GM19023 (cell line): ENCODE measurements around the gene DGKZ.

ENCODE experiments used
- ATAC-seq: cut with Tn5 transposase; IDR thresholded peaks from one replicate; pipeline ENCODE4 v1.9.1; 2021; ENCODE audit warnings: mild to moderate bottlenecking, moderate library complexity; ENCODE audit not compliant: unreplicated experiment

Gene DGKZ

DNA sequence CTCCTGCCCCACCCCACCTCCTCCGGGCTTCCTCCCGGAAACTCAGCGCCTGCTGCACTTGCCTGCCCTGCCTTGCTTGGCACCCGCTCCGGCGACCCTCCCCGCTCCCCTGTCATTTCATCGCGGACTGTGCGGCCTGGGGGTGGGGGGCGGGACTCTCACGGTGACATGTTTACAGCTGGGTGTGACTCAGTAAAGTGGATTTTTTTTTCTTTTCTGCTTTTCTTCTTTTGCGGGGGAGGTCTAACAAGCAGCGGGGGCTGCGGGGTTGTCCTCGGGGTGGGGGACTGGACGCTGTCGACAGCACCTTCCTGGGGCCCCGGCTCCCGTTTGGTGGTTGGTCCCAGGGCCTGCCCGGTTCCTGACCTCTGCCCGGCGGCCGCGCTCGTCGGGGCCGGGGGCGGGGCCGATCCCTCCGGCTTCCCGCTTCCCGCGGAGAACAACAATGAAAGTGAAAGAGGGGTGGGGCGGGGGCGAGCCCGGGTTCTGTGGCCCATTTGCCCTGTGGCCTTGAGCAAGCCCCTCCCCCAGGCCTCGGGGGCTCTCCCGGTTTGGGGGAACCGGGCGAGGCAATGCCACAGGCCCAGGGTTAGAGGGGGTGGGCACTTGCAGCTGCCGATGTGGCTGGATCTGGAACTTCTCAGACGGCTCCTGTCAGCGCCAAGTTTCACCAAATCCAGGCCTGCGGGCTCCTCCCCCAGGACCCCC lies 33.2 kb downstream of the DGKZ start:
- no peak for ATAC-seq

DNA sequence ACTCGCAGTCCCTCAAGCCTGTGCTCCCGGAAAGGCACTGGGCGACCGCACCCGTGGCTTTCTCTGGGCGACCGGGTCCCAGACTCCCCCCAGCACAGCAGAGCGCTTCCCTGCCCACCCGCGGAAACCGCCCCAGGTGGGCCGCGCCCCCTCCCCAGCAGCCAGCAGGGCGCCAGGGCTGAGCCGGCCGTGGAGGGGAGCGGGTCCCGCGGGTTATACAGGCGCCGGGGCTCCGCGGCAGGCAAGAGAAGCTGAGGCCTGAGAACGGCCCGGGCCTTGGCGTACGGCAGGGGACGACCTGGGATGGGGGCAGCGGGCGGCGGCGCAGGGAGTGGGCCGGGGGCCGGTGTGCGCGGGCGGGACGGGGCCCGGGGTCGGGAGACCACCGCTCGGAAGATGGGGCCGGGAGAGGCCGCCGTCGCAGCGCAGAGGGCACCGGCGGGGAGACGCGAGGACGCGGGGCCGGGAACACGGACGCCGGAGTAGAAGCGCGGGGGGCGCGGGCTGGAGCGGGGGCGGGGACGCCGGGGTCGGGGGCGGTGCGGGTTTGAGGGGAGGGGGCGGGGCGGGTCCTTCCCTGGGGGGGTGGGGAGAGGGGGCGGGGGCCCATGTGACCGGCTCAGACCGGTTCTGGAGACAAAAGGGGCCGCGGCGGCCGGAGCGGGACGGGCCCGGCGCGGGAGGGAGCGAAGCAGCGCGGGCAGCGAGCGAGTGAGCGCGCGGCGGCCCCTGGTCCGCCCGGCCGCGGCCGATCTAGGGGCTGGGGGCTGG lies 34.0 kb downstream of the DGKZ start, which contains the start of gene MDK:
MDK (plus strand) TSS at position 622 of the 771 bp plus-strand sequence. CDS start 389 bp downstream, outside the sequence.
- ATAC-seq: no peak

DNA sequence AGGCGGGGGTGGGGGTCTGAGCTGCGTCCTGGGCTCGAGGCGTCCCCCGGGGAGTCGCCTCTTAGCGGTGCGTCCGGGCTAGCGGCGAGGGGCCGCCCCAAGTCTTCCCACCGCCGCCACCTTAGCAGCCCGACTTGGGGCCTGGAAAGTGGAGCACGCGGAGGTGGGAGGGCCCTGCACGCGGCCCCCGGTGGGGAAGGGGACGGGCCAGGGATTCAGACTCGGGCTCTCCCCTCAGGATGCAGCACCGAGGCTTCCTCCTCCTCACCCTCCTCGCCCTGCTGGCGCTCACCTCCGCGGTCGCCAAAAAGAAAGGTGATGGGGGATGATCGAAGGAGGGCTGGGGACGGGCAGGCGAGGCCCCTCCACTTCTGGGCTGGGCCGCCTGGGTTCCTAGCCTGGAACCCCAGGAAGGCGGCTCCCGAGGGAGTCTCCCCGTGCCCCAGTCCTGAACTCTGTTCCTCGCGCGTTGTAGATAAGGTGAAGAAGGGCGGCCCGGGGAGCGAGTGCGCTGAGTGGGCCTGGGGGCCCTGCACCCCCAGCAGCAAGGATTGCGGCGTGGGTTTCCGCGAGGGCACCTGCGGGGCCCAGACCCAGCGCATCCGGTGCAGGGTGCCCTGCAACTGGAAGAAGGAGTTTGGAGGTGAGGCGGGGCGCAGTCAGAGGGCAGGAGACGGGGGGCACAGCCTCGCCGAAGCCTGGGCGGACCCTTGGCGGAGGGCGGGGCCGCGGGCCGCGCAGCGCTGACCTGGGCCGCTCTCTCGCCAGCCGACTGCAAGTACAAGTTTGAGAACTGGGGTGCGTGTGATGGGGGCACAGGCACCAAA lies 34.8 kb downstream of the DGKZ start:
- no peak for ATAC-seq

DNA sequence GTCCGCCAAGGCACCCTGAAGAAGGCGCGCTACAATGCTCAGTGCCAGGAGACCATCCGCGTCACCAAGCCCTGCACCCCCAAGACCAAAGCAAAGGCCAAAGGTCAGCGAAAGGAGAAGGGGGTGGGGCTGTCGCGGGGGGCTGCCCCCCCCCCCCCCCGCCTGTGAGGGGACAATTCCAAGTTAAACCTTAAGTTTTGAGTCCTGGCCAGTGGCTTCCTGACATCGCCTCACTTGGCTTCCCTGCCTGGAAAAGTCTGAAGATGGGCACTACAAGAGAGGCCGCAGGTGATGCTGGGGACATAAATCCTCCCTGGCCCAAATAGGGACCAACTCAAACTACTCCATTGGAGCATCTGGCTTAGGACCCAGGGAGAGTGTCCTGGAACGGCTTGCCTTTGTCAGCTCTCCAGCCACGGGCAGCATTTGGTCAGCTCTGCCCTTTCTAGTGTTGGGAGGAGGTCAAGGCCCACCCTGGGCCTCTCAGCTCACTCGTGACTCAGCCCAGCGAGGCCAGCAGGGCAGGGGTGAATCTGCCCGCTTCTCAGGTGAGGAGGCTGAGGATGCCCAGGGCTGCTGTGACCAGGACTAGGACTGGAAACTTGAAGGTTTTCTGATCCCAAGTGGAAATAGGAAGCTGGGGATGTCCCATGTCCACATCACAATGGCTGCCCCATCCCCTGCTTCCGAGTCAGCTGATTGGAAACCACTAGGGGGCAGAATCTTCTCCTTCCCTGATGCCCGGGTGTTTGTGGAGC lies 35.6 kb downstream of the DGKZ start:
- ATAC-seq: no peak

DNA sequence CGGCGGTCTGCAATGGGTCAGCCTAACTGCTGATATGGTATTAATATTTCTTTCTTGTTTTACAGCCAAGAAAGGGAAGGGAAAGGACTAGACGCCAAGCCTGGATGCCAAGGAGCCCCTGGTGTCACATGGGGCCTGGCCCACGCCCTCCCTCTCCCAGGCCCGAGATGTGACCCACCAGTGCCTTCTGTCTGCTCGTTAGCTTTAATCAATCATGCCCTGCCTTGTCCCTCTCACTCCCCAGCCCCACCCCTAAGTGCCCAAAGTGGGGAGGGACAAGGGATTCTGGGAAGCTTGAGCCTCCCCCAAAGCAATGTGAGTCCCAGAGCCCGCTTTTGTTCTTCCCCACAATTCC lies 36.1 kb downstream of the DGKZ start:
- no peak for ATAC-seq

DNA sequence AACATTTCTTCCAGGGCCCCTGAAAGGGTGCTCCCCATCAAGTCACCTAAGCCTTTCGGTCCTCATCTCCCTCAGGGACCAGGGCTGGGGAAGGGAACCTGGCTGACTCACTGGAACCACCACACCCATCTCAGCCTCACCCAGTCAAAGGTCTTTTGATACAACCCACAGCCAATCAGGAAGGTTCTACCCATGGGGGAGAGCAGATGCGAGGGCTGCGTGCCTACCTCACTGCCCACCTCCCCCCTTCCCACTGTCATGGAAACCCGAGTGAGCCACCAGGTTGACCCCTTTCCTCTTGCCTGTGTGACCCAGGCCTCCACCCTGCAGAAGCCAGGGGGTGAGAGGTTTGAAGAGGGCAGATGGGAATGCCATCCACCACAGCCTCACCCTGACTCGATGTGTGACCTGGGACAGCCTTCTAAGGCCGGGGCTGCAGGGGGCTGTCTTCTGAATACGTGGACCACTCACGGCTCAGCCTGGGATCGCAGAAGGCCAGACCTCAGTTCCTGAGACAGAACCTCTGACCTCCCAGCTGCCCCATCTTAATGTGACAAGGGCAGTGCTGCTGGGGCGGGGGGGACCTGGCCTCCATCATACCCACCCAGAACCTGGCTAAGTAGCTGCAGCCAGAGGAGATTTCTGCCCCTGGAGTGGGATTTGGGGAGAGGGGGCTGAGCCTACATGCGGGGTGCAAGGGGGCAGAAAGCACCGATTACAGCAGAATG lies 36.9 kb downstream of the DGKZ start:
- no peak for ATAC-seq

DNA sequence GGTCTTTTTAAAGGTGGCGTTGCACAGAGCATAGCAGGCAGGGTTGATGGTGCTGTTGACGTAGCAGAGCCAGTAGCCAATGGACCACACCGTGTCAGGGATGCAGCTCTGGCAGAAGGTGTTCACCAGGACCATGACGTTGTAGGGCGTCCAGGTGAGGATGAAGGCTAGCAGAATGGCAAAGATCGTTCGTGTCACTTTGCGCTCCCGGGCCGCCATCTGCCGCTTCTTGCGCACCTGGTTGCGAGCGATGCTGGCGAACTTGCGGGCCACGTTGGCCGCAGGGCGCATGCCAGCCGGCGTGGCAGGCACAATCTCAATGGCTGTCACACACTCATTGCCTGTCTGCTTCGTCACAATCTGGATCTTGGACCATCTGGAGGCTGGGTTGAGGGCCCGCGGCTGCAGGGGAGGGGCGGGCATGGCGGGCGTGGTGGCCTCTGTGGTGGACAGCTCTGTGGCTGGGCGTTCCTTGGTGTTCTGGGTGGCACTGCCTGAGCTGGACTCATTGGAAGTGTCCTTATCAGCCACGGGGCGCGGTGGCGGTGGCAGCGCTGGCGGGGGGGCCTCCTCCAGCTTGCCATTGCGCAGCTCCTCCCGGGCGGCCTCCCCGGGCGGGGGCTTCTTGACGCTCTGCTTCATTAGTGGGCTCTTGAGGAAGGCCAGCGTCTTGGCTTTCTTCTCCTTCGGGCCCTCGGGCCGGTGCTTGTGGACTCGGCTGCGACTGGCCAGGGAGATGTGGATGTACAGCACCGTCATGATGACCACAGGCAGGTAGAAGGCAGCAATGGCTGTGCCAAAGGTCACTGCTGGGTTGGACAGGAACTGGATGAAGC lies 38.1 kb downstream of the DGKZ start:
- no peak for ATAC-seq

DNA sequence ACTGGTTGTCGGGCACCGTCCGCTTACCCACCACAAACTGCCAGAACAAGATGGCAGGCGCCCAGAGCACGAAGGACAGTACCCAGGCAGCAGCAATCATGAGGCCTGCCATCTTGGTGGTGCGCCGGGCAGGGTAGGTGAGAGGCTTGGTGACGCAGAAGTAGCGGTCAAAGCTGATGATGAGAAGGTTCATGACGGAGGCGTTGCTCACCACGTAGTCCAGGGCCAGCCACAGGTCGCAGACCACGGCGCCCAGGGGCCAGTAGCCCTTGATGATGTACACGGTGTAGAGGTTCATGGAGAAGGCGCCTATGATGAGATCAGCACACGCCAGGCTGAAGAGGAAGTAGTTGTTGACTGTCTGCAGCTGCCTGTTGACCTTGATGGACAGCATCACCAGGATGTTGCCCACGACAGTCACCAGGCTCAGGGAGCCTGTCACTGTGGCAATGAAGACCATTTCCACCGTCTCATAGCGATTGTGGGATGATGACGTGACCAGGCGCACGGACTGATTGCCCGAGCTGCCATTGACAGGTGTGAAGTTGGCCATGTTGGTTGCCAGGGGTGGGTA lies 38.8 kb downstream of the DGKZ start:
- ATAC-seq: no peak

DNA sequence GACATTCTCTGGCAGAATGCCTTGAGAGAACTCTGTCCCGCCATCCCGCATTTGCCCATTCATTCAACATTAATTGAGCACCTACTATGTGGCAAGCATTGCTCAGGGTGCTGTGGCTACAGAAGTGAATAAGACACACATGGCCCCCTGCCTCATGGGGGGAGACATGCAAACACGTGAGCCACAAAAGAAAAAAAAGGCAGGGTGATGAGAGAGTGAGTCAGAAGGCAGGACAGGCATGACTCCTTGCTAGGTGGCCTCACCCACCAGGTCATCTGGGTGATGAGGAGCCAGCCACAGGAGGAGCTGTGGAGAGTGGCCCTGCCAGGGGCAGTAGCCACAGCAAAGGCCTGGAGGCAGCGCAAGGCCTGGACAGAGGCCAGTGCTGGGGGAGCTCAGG lies 39.4 kb downstream of the DGKZ start:
- ATAC-seq: no peak

DNA sequence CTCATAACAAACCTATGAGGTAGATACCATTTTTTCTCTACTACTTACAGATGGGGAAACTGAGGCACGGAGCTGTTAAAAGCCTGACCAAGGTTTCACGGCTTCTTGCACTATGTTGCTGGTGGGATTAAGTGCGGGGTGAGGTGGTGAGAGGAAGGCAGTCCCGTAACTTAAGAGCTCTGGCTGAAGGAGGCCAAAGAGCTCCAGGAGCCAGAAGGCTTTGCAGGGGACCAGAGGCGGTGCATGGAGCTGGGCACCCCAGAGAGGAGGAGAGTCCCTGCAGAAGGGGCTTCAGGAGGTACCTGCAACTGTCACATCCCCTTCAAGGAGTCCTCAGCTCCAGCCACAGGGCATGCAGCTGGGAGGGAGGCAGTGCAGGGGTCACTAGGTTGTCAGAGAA lies 40.2 kb downstream of the DGKZ start:
- ATAC-seq: no peak

DNA sequence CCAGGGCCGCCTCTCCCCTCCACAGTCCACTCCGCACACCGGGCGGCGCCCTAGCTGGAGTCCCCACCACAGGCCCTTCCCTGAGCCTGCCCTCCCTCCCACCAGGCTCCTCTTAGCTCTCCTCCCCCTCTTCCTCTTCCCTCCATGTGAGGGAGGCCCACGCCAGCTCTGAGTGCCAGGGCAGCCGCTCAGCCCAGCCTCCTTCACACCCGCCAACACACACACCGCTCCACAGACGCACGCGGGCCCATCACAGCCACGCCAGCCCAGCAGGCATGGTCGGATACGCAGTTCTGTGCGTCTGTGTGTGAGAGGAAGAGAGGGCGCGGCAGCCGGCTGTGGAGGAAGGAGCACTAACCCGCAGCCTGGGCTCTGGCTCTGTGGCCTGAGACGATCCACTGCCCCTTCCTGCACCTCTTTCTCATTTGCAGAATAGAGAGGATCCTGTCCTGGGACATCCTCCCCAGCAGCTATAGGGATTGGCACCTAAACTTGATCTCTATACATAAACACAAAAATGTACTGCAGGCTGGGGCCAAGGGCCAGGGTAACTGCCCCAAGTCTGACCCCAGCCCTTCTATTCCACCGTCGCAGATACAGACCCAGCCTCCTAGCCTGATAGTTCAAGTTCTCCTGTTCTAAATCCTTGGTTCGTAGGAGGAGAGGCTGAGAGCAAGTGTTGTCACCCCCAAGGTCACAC lies 40.8 kb downstream of the DGKZ start:
- ATAC-seq: no peak

DNA sequence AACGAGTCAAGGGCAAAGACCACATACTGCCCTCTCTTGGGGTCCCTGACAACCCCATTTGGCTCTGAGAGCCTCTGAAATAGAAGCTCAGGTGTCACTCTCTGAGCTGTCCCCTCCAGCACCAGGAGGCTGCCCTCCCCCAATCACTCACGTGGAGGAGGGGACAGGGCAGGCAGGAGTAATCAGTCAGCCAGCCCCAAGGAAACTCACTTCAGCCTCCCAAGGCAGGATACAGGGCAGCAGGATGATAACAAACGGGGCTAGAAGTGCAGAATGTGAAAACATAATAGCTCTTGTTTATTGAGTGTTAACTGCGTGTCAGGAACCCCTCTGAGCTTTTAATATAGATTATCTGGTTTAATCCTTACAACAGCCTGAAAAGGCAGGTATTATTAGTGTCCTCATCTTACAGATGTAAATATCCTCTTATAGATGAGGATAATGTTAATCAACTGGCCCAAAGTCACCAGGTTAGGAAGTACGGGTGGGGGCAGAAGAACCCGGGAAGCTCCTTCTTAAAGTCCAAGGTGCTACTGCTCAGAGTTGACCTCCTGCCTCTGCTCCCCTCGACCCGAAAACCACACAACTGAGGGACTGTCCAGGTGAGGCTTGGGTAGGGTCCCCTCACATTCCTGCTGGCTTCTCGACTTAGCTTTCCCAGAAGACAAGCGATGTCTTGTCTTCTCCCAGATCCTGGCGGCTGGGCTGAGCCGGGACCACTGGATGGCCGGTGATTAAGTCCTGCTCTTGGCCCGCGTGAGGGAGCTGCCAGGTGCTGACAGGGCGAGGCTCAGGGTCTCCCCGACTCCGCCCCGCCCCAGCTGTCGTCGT lies 41.6 kb downstream of the DGKZ start:
- ATAC-seq: no peak

DNA sequence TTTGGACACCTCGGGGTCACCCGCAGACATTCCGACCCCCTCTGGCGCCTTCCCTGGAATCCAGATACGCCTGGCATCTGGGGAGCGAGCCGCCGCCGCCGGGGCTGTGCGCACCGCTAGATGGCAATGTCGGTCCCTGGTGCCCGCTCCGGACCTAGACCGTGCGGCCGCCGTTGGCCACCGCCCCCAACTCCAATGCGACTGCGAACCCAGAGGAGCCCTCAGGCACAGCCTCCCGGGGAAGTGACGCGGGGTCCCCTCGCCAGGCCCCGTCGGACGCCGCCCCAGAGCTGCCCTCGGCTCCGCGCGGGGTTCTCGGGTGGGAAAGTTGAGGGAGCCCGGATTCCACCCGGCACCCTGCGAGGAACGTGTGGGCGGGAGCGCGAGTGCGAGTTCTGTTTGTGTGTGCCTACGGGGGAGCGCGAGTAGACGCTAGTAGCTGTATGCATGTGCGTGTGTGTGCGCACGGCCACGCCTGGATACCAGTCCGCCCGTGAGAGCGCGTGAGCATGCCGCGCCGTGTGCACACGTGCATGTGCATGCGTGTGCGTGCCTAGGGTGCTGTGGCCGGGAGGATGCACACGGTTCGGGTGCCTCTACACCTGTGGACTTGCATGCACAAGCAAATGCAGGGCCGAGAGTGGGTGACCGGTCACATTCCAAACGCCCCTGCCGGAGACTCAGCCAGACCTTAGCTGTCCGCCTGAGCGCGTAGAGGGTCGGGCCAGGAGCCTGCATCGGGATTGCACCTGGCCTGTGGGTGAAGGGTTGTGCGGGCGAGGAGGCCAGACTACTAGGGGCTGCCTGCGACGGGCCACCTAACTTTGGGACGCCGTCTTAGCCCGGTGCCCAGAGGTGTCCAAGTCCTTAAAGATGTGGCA lies 42.4 kb downstream of the DGKZ start:
- no peak for ATAC-seq

DNA sequence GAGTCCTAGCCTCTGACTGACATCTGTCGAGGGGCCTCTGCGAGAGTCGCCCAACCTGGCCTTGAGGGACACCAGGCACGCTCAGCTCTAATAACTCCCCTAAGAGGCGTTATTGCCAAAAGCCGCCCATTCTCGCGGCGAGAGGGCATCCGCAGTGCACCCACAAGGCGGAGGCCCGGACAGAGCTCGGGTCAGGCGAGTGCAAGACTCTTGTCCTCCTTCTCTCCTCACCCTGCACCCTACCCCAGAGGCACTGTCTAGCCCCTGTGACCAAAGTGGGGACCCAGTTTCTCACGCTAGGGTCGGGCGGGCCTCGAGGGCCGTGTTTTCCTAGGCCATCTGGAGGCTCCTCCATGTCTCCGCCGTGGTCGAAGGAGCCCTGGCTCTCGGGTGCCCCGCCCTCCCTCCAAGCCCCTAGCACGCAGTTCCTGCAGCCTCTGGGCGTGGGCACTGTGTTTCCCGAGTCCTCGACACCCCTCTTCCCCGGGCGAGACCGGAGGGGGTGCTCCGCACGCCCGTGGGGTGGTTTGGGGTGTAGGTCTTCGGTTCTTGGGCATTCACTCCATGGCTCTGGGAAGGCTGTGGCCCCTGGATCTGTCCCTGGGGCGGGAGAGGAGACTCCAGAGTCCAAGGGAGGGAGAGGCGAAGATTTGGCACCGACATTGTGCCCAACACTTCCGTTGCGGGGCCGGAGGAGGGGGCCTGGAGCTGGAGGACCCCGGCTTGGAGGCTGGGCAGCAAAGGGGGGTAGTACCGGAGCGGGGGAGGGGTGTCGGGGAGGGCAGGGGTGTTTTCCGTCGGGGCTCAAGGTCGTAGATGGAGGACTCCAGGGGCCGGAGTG lies 43.3 kb downstream of the DGKZ start:
- ATAC-seq: no peak

DNA sequence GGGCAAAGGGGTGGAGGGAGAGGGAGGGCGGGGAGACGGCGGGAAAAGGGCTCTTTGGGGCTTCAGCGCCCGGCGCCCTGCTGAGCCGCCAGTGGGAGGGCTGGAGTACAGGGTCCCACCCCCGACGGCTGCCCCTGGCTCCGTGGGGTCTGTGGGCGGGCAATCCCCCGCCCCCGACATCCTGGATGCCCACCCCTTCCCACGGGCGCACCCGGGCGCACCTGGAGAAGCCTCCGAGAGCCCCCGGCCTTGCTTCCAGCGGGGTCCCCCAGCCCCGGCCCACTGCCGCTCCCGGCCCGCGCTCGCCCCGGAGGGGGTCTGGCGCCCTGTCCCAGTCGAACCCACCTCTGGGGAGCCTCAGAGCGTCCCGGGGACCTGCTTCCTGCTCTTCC lies 43.9 kb downstream of the DGKZ start:
- ATAC-seq: no peak
